WTC11 (cell line): Measurements from ENCODE around the gene SRSF2. TPM values are rescaled to one million over a fixed set of nuclear protein-coding genes. Genes with fewer than 3 reads are reported as not detected.

Experiments used
- ATAC-seq: fragments of 200-7000 bp; cut with Tn5 transposase; 2 replicates; pipeline ENCODE4 v1.10.0; 2021; ENCODE audit warnings: mild to moderate bottlenecking, moderate library complexity
- Bru-seq: library from RNA; stranded (reverse); fragments of 400-500 nt; gene quantifications from one replicate; lab custom pipeline; 2021; lab: Mats Ljungman, UMichigan
- CTCF ChIA-PET: fragments of 300-600 bp; sonication (Branson Sonifier 250); formaldehyde crosslinking; loops from one replicate; lab custom pipeline; 2021; ENCODE audit warnings: antibody characterized with exemption; lab: Charles Lee
- POLR2A ChIA-PET: fragments of 350-600 bp; sonication (Branson Sonifier 250); formaldehyde crosslinking; loops from one replicate; lab custom pipeline; 2021; ENCODE audit warnings: antibody characterized with exemption; lab: Charles Lee
- DNase-seq: peaks from one replicate; pipeline ENCODE4 v3.0.0; 2021; ENCODE audit warnings: low spot score
- H3K27ac Mint-ChIP-seq: 2 replicates; pipeline ENCODE4 v1.8.0; 2021; ENCODE audit warnings: mixed read lengths
- H3K27me3 Mint-ChIP-seq: 2 replicates; pipeline ENCODE4 v1.8.0; 2021; ENCODE audit warnings: low read depth, mild to moderate bottlenecking, moderate library complexity, mixed read lengths
- H3K36me3 Mint-ChIP-seq: 2 replicates; pipeline ENCODE4 v1.8.0; 2021; ENCODE audit warnings: mixed read lengths
- H3K4me1 Mint-ChIP-seq: 2 replicates; pipeline ENCODE4 v1.8.0; 2022; ENCODE audit warnings: mixed read lengths
- H3K4me3 Mint-ChIP-seq: 2 replicates; pipeline ENCODE4 v1.8.0; 2021; ENCODE audit warnings: mild to moderate bottlenecking, moderate library complexity, mixed read lengths
- H3K9me3 Mint-ChIP-seq: 2 replicates; pipeline ENCODE4 v1.8.0; 2021; ENCODE audit warnings: mixed read lengths
- AFF4 ChIP-seq: sonication (generic); formaldehyde crosslinking; IDR thresholded peaks from 2 replicates; pipeline ENCODE4 v1.8.1; 2023; ENCODE audit warnings: mild to moderate bottlenecking, missing genetic modification reagents, borderline replicate concordance
- AR ChIP-seq: fragments of 250-450 bp; sonication (Bioruptor Pico); IDR thresholded peaks from 2 replicates; pipeline ENCODE4 v1.9.0; 2021; ENCODE audit warnings: mild to moderate bottlenecking
- CREB1 ChIP-seq: sonication (generic); formaldehyde crosslinking; IDR thresholded peaks from 2 replicates; pipeline ENCODE4 v1.8.0; 2023; ENCODE audit warnings: mild to moderate bottlenecking, missing genetic modification reagents
- ELF4 ChIP-seq: sonication (generic); formaldehyde crosslinking; IDR thresholded peaks from 2 replicates; pipeline ENCODE4 v1.8.1; 2022; ENCODE audit warnings: low read depth, mild to moderate bottlenecking, moderate library complexity, missing genetic modification reagents
- ESRRA ChIP-seq: sonication (generic); formaldehyde crosslinking; IDR thresholded peaks from 2 replicates; pipeline ENCODE4 v1.8.1; 2022; ENCODE audit warnings: mild to moderate bottlenecking, missing genetic modification reagents, borderline replicate concordance
- FOXP4 ChIP-seq: sonication (generic); formaldehyde crosslinking; IDR thresholded peaks from 2 replicates; pipeline ENCODE4 v1.8.0; 2022; ENCODE audit warnings: mild to moderate bottlenecking, missing genetic modification reagents
- MAX ChIP-seq: sonication (generic); formaldehyde crosslinking; IDR thresholded peaks from 2 replicates; pipeline ENCODE4 v1.8.0; 2022; ENCODE audit warnings: mild to moderate bottlenecking, missing genetic modification reagents
- MLX ChIP-seq: sonication (generic); formaldehyde crosslinking; IDR thresholded peaks from 2 replicates; pipeline ENCODE4 v1.8.1; 2023; ENCODE audit warnings: mild to moderate bottlenecking, missing genetic modification reagents, moderate library complexity
- NFYB ChIP-seq: sonication (generic); formaldehyde crosslinking; conservative IDR thresholded peaks from 2 replicates; pipeline ENCODE4 v1.8.0; 2022; ENCODE audit warnings: low read depth, missing genetic modification reagents
- SMAD3 ChIP-seq: sonication (generic); formaldehyde crosslinking; IDR thresholded peaks from 2 replicates; pipeline ENCODE4 v1.8.0; 2022; ENCODE audit warnings: missing genetic modification reagents, mild to moderate bottlenecking, borderline replicate concordance
- SMAD4 ChIP-seq: sonication (generic); formaldehyde crosslinking; IDR thresholded peaks from 2 replicates; pipeline ENCODE4 v1.8.0; 2022; ENCODE audit warnings: mild to moderate bottlenecking, missing genetic modification reagents
- STAT6 ChIP-seq: sonication (generic); formaldehyde crosslinking; conservative IDR thresholded peaks from 2 replicates; pipeline ENCODE4 v1.8.1; 2023; ENCODE audit warnings: mild to moderate bottlenecking, low read depth, missing genetic modification reagents, moderate library complexity
- TCF7 ChIP-seq: sonication (generic); formaldehyde crosslinking; IDR thresholded peaks from 2 replicates; pipeline ENCODE4 v1.8.0; 2022; ENCODE audit warnings: mild to moderate bottlenecking, low read depth, missing genetic modification reagents, moderate library complexity
- ZBTB43 ChIP-seq: sonication (generic); formaldehyde crosslinking; IDR thresholded peaks from 2 replicates; pipeline ENCODE4 v1.8.1; 2023; ENCODE audit warnings: mild to moderate bottlenecking, missing genetic modification reagents
- ZMAT4 ChIP-seq: fragments of 250-450 bp; sonication (Bioruptor Pico); IDR thresholded peaks from 2 replicates; pipeline ENCODE4 v1.9.0; 2021; ENCODE audit warnings: mild to moderate bottlenecking
- ZNF138 ChIP-seq: sonication (generic); formaldehyde crosslinking; conservative IDR thresholded peaks from 2 replicates; pipeline ENCODE4 v1.8.1; 2022; ENCODE audit warnings: mild to moderate bottlenecking, moderate library complexity, missing genetic modification reagents
- ZNF263 ChIP-seq: sonication (generic); formaldehyde crosslinking; IDR thresholded peaks from 2 replicates; pipeline ENCODE4 v1.8.1; 2022; ENCODE audit warnings: low read depth, mild to moderate bottlenecking, moderate library complexity, missing genetic modification reagents
- ZNF317 ChIP-seq: sonication (generic); formaldehyde crosslinking; IDR thresholded peaks from 2 replicates; pipeline ENCODE4 v1.8.1; 2023; ENCODE audit warnings: low read depth, mild to moderate bottlenecking, moderate library complexity, missing genetic modification reagents, borderline replicate concordance
- ZNF671 ChIP-seq: fragments of 250-450 bp; sonication (Bioruptor Pico); IDR thresholded peaks from 2 replicates; pipeline ENCODE4 v1.8.0; 2021; ENCODE audit warnings: mild to moderate bottlenecking
- long read RNA-seq, 3 experiments: library from RNA in 1 of 3; library from capped mRNA in 1 of 3; library from polyadenylated mRNA in 1 of 3; unstranded in 2 of 3; stranded (forward) in 1 of 3; transcript quantifications; one replicate each; pipeline ENCODE4 v2.0.0, GENCODE V29; 2021
- total RNA-seq: library from RNA; stranded (reverse); gene quantifications from 3 replicates; pipeline ENCODE4 v1.2.3, GENCODE V29; 2021

The SRSF2 gene
- total RNA-seq, result 355 to 410 TPM (median 407 TPM) in 3 replicates
- Bru-seq, nascent RNA, result percentile 100 among the genes with signal in this experiment
- long read RNA-seq, experiment 1, transcript SRSF2-202 (3 exons, 1,927 nt), result major isoform, 690 of 842 reads
- long read RNA-seq, experiment 1, transcript SRSF2-208 (4 exons, 1,359 nt), result minor isoform, 15 of 842 reads
- long read RNA-seq, experiment 1, transcript SRSF2-203 (2 exons, 2,885 nt), result minor isoform, 29 of 842 reads
- long read RNA-seq, experiment 1, partial matches to known transcripts, result 45 of 842 reads
- long read RNA-seq, experiment 1, other reads (novel, unspliced or antisense), result 55 of 842 reads
- long read RNA-seq, experiment 2, transcript SRSF2-203 (2 exons, 2,885 nt), result minor isoform, 10 of 461 reads
- long read RNA-seq, experiment 2, transcript SRSF2-202 (3 exons, 1,927 nt), result major isoform, 333 of 461 reads
- long read RNA-seq, experiment 2, partial matches to known transcripts, result 26 of 461 reads
- long read RNA-seq, experiment 2, other reads (novel, unspliced or antisense), result 86 of 461 reads
- long read RNA-seq, experiment 3, partial matches to known transcripts, result 10 of 28 reads
- long read RNA-seq, experiment 3, other reads (novel, unspliced or antisense), result 14 of 28 reads

- ATAC-seq (peak; percentile 83), DNase-seq (peak; percentile 99)
- H3K36me3 Mint-ChIP-seq, result peaks cover 53% of the 10 kb centered on the region
- no peaks in the 10 kb centered on the region for H3K27me3 Mint-ChIP-seq
- ChIA-PET POLR2A (interaction anchor here (0.6 to 3.1 kb wide), 2 partner anchors 9 to 372 kb away, joined by 4 to 28 read pairs; partner anchors contain the start of genes JMJD6 and METTL23), CTCF (interaction anchor here (1.5 kb wide), 1 partner anchor 29 kb away, joined by 4 read pairs; no protein-coding TSS in a partner anchor)
- H3K27ac Mint-ChIP-seq, result peak within 1 kb of the TSS; percentile 99
- H3K4me3 Mint-ChIP-seq, result peak within 1 kb of the TSS; percentile 99
- peaks cover 42% of the 10 kb centered on the region for H3K4me1 Mint-ChIP-seq
- H3K9me3 Mint-ChIP-seq, result no peaks in the 10 kb centered on the region
- TF ChIP-seq SMAD4 (CRISPR knock-in tag) (no peak; the same call in 1 of the 2 replicates), ELF4 (no peak), NFYB (peak; percentile 44; the same call in 1 of the 2 replicates), FOXP4 (CRISPR knock-in tag) (peak; percentile 87; the same call in 1 of the 2 replicates), AR (peak; percentile 63; the same call in 1 of the 2 replicates), ZNF317 (CRISPR knock-in tag) (no peak), ZBTB43 (peak; percentile 89), MLX (CRISPR knock-in tag) (0 out of 2 replicates have a peak, but pooled peaks have one; percentile 16), ZNF138 (no peak; the same call in 1 of the 2 replicates), ZMAT4 (CRISPR knock-in tag) (no peak), STAT6 (CRISPR knock-in tag) (no peak), ZNF263 (CRISPR knock-in tag) (peak; percentile 88), AFF4 (CRISPR knock-in tag) (no peak), MAX (CRISPR knock-in tag) (no peak; the same call in 1 of the 2 replicates), ESRRA (peak; percentile 71; the same call in 1 of the 2 replicates), TCF7 (CRISPR knock-in tag) (peak; percentile 94; the same call in 1 of the 2 replicates), ZNF671 (CRISPR knock-in tag) (no peak), SMAD3 (CRISPR knock-in tag) (no peak; the same call in 1 of the 2 replicates), CREB1 (CRISPR knock-in tag) (0 out of 2 replicates have a peak, but pooled peaks have one; percentile 14)
Measured at GRCh38 chr17:76737082-76737675, at the start of gene SRSF2. Gene SRSF2, minus strand, starts transcription at chr17:76737331. Its CDS starts 171 bp downstream, at chr17:76737160.
